Kidney glomerular epithelial cell (primary cell): ENCODE results near the gene MFSD12.
A peak's percentile ranks its signal among the peaks of the same experiment; 100 is the strongest.

ENCODE experiments used
- DNase-seq: peaks from one replicate; lab custom pipeline; 2025; lab: John Stamatoyannopoulos, UW

The MFSD12 gene

DNA sequence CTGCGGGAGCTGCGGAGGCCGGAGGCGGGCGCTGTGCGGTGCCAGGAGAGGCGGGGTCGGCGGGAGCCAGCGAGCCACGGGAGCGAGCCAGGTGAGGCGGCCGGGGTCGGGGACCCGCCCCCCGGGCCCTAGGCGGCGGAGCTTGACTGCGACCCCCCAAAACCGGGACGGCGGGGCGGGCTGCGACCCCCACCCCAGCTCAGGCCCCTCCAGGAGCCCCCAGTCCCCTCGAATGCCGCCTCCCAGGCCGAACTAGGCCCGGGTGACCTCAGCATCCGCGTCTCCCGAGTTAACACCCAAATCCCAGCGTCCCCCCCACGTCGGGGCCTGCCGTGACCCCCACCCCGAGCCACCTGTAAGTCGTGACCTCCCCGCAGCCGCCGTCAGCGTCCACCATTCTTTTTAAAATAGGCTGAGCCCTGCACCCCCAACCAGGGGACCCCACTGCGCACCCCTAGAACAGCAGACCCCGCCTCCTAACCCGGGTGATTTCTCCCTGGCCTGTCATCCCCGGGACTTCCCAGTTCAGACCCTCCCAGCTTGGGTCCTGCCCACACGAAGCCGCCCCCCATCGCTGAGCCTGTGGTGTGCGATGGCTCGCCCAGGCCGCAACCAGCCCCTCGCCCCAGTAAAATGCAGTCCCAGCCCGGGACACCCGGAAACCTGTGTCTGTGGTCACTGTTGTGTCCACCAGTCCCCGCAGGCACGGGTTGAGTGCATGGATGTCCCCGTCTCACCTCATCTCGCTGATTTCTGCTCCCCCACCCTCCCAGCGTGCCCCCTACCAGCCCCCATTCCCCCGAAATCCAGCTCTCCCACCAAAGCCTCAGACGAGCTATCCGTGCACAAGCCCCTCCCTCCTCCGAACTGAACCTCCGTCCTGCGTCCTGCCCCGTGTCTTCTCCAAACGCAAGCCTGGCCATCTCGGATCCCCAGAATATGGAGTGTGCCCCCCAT is 50.7 kb downstream of the MFSD12 start:
- DNase-seq, result no peak

DNA sequence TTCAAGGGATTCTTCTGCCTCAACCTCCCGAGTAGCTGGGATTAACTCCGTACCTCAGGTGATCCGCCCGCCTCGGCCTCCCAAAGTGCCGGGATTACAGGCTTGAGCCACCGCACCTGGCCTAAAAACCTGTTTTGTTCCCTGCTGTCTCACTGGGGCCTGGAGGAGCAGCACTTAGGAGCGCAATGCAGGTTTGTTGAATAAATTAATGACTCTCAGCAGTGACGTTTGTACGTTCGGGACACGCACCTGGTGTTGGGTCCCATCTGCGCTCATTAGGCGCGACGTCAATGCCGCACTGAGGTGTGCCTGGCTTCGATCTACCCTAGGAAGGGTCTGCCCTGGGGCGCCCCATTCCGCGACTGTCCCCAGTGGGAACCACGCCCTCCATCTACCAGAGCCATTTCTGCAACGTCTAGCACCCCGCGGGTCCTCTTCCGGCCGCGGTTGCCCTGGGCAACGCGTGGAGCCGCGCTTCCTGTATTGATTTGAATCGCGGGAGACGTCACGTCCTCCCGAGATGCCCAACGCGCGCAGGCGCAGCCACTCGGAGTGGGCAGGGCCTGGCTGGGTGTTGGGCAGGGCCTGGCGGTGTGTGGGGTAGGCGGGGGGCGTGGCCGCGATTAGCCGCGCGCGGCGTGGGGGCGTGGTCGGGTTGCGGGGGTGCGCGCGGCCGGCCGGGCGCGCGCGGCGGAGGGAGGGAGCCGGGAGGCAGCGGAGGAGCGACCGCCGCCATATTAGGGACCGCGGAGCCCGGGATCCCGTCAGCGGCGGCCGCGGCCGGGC is 51.6 kb downstream of the MFSD12 start, which contains the start of gene FZR1:
Gene FZR1 (plus strand): TSS at position 714 of the 786 bp plus-strand sequence. CDS start 16,679 bp downstream, outside the sequence.
- peak; percentile 95 for DNase-seq

DNA sequence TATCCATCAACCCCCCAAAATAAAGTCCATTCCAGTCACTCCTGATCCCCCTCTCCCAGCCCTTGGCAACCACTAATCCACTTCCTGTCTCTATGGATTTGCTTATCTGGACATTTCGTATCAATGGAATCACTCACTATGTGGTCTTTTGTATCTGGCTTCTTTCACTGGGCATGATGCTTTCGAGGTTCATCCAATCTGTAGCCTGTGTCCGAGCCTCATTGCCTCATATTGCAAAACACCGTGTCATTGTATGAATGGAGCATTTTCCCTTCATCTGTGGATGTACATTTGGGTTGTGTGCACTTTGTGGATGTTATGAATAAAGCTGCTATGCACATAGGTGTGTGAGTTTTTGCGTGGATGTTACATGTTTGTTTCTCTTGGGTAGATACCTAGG is 52.7 kb downstream of the MFSD12 start:
- no peak for DNase-seq

DNA sequence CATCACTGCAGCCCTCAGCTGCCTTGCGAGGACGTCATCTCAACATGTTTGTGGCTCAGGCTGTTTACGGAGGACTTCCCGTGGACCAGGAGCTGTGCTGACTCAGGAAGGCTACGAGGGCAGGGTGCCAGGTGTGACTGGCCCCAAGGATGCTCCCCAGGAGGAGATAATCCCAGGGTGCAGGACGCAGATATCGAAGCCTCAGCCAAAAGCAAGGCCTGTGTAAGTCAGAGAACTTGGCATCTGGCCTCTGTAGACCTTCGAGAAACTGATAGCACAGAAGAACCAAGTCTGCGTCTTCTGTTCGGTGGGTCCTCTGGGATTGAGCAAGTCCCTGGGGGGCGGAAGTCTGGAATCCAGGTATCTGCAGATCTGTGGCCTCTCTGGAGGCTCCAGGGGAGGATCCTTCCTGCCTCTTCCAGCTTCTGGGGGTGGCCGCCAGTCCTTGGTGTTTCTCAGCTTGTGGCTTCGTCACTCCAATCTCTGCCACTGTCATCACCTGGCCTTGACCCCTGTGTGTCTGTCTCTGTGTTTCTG is 54.3 kb downstream of the MFSD12 start:
- no peak for DNase-seq

DNA sequence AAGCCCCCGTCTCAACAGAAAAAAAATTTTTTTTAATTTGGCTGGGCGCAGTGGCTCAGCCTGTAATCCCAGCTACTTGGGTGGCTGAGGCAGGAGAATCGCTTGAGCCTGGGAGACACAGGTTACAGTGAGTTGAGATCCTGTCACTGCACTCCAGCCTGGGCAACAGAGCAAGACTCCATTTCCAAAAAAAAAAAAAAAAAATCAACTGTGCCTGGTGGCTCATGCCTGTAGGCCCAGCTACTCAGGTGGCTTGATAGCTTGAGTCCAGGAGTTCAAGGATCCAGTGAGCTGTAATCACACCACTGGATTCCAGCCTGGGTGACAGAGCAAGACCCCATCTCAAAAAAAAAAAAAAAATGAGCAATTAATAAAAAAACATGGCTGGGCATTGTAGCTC is 55.6 kb downstream of the MFSD12 start:
- DNase-seq, result no peak

DNA sequence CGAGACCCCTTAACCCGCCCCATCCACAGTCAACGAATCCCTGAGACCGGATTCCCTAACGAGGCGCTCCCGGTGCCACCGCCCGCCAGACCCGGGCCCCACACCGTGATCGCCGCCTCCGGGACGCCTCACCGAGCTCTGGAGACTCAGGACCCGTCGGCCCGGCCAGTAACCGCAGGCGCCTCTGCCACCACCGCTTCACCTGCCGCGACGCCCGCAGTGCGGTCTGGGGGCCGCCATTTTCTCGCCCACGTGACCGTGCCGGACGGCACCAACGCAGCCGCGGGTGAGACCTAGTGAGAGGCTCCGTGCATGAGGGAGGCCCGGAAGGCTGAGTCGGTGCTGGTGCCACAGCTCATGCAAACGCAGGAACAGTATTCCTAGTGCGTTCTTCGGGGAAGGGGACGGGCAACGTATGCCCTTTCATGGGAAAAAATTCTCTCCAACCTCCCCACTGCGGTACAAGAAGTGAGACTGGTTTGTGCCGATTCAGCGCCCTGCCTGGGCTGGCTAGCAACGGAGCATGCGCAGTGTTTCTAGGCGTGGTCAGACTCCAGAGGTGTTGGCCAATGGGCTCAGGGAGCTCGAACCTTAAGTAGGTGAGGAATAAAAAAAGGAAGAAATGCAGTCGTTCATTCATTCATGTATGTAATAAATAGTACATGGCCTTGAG is 56.8 kb downstream of the MFSD12 start, which contains the start of gene DOHH:
Gene DOHH (minus strand): TSS at position 246 of the 673 bp plus-strand sequence. CDS start 3,860 bp downstream, outside the sequence.
- peak; percentile 98 for DNase-seq

DNA sequence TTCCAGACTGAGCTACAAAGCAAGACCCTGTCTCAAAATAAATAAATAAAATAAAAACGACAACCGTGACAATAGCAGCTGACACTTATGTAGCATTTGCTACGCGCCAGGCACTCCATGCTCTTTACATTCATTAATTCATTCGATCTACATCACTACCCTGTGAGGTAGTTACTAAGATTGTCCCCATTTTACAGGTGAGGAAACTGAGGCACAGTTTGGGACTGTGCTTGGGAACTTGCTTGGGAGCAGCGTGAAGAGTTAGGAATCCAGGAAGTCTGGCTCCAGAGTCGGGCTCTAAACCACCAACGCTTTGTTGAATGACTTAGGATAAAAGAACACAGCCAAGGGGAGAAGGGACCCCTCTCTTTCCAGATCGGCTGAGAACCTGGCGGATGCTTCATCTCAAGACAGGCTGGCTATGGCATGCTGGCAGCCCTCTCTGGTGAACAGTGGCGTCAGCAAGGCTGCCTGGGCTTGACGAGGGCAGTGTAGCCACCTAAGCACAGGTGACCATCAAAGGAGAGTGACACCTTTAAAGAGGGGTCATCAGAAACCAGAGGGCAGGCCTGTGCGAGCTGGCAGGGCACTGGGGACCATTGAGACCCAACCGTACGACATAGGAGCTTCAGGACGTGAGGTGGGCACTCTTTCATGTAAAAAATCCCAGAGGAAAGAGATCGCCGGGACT is 57.5 kb downstream of the MFSD12 start:
- DNase-seq, result no peak

DNA sequence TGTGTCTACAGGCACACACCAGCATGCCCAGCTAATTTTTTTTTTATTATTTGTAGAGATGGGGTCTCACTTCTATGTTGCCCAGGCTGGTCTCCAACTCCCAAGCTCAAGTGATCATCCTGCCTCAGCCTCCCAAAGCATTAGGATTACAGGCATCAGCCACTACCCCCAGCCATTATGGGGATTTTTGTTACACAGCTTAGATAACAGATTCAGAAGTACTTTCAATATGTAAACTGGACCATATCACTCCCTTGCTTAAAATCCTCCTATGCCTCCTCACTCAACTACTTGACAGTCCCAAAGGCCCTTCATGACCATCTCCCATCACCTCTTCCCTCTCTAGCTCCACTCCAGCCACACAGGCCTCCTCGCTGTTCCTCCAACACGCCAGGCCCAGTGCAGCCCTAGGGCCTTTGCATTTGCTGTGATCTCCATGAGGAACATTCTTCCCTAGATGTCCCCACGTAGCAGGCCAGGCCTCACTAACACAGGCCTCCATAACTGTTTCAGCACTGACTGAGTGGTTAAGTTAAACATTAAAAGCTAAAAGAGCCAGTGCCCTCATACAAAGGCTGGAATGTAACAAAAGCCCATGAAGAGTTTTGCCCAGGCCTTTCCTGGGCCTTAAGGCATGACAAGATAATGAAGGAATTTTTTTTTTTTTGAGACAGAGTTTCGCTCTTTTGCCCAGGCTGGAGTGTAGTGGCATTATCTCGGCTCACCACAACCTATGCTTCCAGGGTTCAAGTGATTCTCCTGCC is 59.4 kb downstream of the MFSD12 start:
- peak; percentile 42 for DNase-seq

DNA sequence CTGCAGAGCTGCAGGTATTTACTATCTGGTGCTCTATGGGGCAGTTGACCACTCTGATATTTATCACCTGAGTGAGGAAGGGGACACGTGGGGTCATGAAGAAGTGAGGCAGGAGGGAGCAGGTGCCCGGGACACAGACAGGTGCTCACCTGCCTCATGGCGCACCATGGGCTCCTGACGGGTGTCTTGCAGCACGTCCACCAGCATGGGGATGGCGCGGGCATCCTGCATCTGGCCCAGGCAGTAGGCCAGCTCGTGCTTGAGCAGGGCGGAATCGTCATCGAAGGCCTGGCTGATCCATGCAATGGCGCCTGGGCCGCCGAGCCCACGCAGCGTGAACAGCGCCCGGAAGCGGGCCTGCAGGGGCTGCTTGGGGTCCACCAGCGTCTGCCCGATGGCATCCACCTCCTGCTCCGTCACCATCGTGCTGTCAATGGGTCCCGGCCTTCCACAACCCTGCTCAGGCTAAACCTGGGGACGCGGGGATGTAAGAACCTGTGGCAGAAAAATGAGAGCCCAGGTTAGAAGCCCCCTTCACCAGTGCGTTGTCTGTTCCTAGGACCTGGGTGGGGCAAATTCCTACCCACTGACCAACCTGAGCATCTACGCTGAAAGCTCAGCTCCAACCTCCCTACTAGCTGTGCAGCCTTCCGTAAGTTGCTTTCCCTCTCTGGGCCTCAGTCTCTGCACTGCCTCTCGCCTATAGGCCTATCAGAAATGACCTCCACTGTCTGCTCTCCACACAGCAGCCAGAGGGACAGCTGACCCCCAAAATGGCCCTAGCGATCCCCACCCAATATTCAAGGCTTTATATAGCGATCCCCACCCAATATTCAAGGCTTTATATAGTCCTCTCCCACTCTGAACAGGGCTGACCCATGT is 60.8 kb downstream of the MFSD12 start:
- no peak for DNase-seq

DNA sequence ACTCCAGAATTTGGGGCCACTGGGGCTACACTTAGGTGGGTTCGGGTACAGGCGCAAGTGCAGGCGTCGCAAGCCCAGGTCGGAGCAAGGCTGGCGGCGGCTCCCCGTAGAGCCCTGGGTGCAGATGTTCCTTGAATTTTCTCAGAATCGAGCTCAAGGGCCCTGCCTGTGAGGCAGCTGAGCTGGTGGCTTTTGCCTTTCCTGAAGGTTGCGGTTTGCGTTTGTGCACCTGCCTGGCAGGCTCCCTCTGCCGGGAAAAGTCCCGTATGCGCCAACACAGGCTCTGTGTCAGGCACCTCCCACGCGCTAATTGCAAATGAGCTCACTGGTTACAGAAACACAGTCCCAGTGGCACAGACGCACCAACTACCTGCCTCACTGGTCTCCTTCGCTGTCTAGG is 62.8 kb downstream of the MFSD12 start:
- no peak for DNase-seq
